HG03095 (cell line): ENCODE results near the gene SCN10A.

Source experiments
- ATAC-seq: cut with Tn5 transposase; IDR thresholded peaks from one replicate; pipeline ENCODE4 v1.9.1; 2021; ENCODE audit warnings: moderate library complexity; ENCODE audit not compliant: unreplicated experiment

Gene SCN10A

GRCh38 chr3:38816026-38816425 lies at the start of gene SCN10A:
SCN10A (minus strand) TSS chr3:38816217; CDS start chr3:38794010, 22,207 bp downstream.
- no peak for ATAC-seq

GRCh38 chr3:38853011-38853410 lies 37.0 kb upstream of the SCN10A start:
- ATAC-seq, result no peak

GRCh38 chr3:38843898-38844297 lies 27.9 kb upstream of the SCN10A start:
- ATAC-seq, result no peak

GRCh38 chr3:38842266-38842965 lies 26.4 kb upstream of the SCN10A start:
- no peak for ATAC-seq

GRCh38 chr3:38840987-38841386 lies 25.0 kb upstream of the SCN10A start:
- ATAC-seq, result no peak

- ATAC-seq, result no peak
Measured at GRCh38 chr3:38837358-38837757, 21.3 kb upstream of the SCN10A start.

GRCh38 chr3:38836561-38836960 lies 20.5 kb upstream of the SCN10A start:
- ATAC-seq, result no peak

GRCh38 chr3:38835939-38836338 lies 19.9 kb upstream of the SCN10A start:
- no peak for ATAC-seq

- ATAC-seq, result no peak
Measured at GRCh38 chr3:38834717-38835116, 18.7 kb upstream of the SCN10A start.

GRCh38 chr3:38834110-38834509 lies 18.1 kb upstream of the SCN10A start:
- ATAC-seq, result no peak

GRCh38 chr3:38829404-38829803 lies 13.4 kb upstream of the SCN10A start:
- ATAC-seq, result no peak

- ATAC-seq, result no peak
Measured at GRCh38 chr3:38828681-38829080, 12.7 kb upstream of the SCN10A start.

- ATAC-seq, result no peak
Measured at GRCh38 chr3:38827791-38828190, 11.8 kb upstream of the SCN10A start.

GRCh38 chr3:38826001-38826400 lies 10.0 kb upstream of the SCN10A start:
- no peak for ATAC-seq

GRCh38 chr3:38824349-38824748 lies 8.3 kb upstream of the SCN10A start:
- no peak for ATAC-seq

GRCh38 chr3:38823722-38824121 lies 7.7 kb upstream of the SCN10A start:
- ATAC-seq, result no peak

GRCh38 chr3:38823186-38823585 lies 7.2 kb upstream of the SCN10A start:
- ATAC-seq, result no peak

- no peak for ATAC-seq
Measured at GRCh38 chr3:38811822-38812221, 4.2 kb downstream of the SCN10A start.

GRCh38 chr3:38805765-38806386 lies 10.1 kb downstream of the SCN10A start:
- no peak for ATAC-seq

GRCh38 chr3:38805004-38805403 lies 11.0 kb downstream of the SCN10A start:
- no peak for ATAC-seq

- no peak for ATAC-seq
Measured at GRCh38 chr3:38800511-38800910, 15.5 kb downstream of the SCN10A start.

- no peak for ATAC-seq
Measured at GRCh38 chr3:38793721-38794120, 22.3 kb downstream of the SCN10A start.

- ATAC-seq, result no peak
Measured at GRCh38 chr3:38792983-38793382, 23.0 kb downstream of the SCN10A start.
